NCI-H128 (cell line): ENCODE measurements around the gene ANP32B.

Experiments used
- DNase-seq: peaks from one replicate; lab custom pipeline; 2025; ENCODE audit not compliant: unreplicated experiment; lab: John Stamatoyannopoulos, UW

ANP32B gene

GRCh38 chr9:98021306-98022040, 38.3 kb downstream of the ANP32B start:
- DNase-seq = no peak

GRCh38 chr9:98022447-98022846, 39.3 kb downstream of the ANP32B start:
- DNase-seq = no peak

DNA sequence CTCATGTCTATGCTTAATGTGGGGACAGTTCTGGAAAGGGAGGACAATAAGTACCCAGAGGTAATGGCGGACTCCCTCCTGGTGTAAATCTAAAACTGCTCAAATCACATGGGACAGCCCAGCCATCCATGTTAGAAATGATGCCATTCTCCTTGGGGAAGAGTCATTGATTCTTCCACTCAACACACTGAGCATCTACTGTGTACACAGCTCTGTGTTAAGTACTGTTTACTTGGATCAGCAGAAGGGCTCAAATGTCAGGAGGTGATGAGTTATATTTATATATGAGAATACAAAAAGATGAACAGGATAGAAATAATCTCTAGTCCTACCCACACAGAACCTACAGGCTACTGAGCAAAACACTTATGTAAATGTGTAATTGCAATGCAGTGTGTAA, 41.6 kb downstream of the ANP32B start:
- no peak for DNase-seq

GRCh38 chr9:98031169-98031568, 48.0 kb downstream of the ANP32B start:
- DNase-seq = no peak

- DNase-seq = no peak
These were observed 48.8 kb downstream of the ANP32B start for GRCh38 chr9:98031935-98032334.

GRCh38 chr9:98034593-98035546, 51.7 kb downstream of the ANP32B start:
- peak; percentile 38 for DNase-seq

DNA sequence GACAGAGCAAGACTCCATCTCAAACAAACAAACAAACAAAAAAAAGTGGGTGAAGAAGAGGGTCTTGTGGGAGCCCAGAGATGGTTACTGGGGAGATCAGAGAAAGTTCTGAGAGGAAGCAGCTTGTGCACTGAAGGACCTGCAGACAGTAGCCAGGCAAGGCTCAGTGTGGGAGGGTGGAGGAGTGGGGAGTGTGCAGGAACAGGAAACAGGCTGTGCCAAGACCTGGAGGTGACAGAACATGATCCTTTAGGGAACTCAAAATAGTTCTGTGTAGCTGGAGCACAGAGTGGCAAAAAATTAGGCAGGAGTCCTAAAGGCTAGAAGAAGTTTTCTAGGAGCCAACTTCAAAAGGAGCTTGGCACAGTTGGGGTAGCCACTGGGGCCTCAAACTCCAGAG, 54.2 kb downstream of the ANP32B start:
- DNase-seq = no peak

DNA sequence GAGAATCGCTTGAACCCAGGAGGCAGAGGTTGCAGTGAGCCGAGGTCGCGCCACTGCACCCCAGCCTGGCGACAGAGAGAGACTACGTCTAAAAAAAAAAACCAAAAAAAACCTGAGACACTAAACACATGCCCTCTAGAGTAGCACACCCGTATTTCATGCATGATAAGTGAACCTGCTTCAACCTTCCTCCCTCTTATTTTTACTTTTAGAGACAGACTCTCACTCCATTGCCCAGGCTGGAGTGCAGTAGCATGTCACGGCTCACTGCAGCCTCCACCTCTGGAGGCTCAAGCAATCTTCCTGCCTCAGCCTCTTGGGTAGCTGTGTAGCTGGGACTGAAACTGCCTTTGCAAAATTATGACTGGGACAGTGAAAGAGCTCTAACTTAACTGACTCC, 55.8 kb downstream of the ANP32B start:
- no peak for DNase-seq

- no peak for DNase-seq
These were observed 56.5 kb downstream of the ANP32B start for GRCh38 chr9:98039607-98040017.

- DNase-seq = no peak
These were observed 57.1 kb downstream of the ANP32B start for GRCh38 chr9:98040212-98040611.

DNA sequence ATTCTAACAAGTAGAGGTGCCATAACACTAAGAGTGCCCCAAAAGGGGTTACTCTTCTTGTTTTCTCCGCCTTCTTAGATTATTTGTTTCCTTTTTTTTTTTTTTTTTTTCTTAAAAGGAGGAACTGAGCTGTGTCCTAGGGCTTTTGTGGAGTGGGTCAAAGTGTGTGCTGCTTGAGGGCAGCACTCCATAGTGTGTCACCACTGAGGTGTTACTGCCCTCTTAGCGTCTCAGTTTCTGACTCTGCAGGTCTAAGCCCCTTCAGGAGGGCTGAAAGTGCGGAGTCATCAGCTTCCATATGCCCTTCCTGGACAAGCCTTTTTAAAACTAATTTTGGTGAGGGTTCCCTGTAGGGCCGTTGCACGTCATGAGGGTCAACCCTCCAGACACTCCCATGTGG, 60.8 kb downstream of the ANP32B start:
- no peak for DNase-seq

GRCh38 chr9:98045234-98046179, 62.4 kb downstream of the ANP32B start:
- DNase-seq = no peak

DNA sequence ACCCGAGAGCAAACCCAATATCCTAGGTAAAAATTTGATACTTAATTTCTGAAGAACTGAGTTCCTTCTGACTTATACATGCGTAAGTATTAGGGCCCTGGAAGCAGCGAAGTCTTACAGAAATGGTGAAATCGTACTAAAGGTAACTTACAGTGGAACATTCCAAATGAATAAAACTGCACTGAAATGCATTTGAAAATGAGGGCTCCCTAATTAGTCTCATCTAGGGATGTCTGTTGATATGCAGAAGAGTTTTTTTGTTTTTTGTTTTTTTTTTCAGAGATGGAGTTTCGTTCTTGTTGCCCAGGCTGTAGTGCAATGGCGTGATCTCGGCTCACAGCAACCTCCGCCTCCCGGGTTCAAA, 63.0 kb downstream of the ANP32B start:
- no peak for DNase-seq

- DNase-seq = no peak
These were observed 63.9 kb downstream of the ANP32B start for GRCh38 chr9:98047002-98047401.

- no peak for DNase-seq
These were observed 66.3 kb downstream of the ANP32B start for GRCh38 chr9:98049288-98050072.

DNA sequence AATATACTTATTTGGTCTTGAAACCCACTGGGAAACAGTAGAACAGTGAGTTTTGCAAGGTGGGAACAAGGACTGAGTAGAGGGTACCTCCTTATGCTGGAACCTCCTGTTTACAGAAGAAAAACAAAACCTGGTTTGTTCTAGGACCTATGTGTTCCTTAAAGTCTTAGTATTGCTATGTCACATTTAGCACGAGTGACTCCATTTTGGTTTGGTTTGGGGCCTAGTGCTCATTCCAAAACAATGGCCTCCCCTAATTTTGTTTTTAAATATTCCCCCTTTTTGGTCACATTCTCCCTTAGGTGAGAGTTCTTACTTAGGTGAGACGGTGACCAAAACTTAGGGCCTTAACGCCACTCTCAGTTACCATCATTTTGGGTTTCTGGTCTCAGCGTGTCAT, 67.2 kb downstream of the ANP32B start:
- no peak for DNase-seq

GRCh38 chr9:98054376-98054951, 71.3 kb downstream of the ANP32B start:
- no peak for DNase-seq

- DNase-seq = peak; percentile 63
These were observed 73.4 kb downstream of the ANP32B start, which contains the start of gene NANS for GRCh38 chr9:98056269-98057137. Gene NANS (plus strand): TSS chr9:98056732. CDS start chr9:98056809, 77 bp downstream.
